ENCODE measurements around the gene PLA2G5. TPM values are rescaled to one million over a fixed set of nuclear protein-coding genes. Genes with fewer than 3 reads are reported as not detected.

Gene PLA2G5
- total and polyA plus RNA-seq, 11 donors, result 25.6 to 102 (median 43.9) TPM

DNA sequence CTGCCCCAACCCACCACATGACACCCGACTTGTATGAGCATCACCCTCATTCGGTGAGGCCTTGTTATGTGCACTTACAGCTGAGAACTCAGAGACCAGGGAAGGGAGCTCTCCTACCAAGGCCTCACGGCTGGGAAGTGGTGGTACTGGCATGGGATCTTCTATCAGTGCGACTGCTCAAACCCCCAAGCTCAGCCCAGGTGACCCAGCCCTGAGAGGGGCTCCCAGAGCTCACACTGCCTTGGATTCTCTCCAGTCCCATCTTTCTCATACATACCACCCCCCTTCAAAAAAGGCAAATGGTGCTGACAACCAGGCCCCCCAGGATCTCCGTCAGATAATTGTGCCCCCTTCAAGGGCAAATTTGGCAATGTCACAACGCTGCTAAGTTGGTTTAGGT lies 68.4 kb downstream of the PLA2G5 start:
- no peaks in the 10 kb centered on the region for H3K27me3 ChIP-seq
- no peak for DNase-seq
- intact Hi-C loops (cut with DNase I), result no loop called here
- H3K27ac ChIP-seq, result no peak overlapping the region
- H3K4me1 ChIP-seq, result no peaks in the 10 kb centered on the region
- no peaks in the 10 kb centered on the region for H3K36me3 ChIP-seq
- WGBS, 4 donors, result 82 to 91% (median 88%) methylated on average over 5 to 6 of the region's 6 CpGs
- H3K4me3 ChIP-seq, result no peak overlapping the region
- no peaks in the 10 kb centered on the region for H3K9me3 ChIP-seq
- TF ChIP-seq POLR2A (IDR thresholded peaks at IDR 0.05), result no peak
- TF ChIP-seq, protein P1, sequence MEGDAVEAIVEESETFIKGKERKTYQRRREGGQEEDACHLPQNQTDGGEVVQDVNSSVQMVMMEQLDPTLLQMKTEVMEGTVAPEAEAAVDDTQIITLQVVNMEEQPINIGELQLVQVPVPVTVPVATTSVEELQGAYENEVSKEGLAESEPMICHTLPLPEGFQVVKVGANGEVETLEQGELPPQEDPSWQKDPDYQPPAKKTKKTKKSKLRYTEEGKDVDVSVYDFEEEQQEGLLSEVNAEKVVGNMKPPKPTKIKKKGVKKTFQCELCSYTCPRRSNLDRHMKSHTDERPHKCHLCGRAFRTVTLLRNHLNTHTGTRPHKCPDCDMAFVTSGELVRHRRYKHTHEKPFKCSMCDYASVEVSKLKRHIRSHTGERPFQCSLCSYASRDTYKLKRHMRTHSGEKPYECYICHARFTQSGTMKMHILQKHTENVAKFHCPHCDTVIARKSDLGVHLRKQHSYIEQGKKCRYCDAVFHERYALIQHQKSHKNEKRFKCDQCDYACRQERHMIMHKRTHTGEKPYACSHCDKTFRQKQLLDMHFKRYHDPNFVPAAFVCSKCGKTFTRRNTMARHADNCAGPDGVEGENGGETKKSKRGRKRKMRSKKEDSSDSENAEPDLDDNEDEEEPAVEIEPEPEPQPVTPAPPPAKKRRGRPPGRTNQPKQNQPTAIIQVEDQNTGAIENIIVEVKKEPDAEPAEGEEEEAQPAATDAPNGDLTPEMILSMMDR (IDR thresholded peaks at IDR 0.05), result no peak
- no peak for ATAC-seq

DNA sequence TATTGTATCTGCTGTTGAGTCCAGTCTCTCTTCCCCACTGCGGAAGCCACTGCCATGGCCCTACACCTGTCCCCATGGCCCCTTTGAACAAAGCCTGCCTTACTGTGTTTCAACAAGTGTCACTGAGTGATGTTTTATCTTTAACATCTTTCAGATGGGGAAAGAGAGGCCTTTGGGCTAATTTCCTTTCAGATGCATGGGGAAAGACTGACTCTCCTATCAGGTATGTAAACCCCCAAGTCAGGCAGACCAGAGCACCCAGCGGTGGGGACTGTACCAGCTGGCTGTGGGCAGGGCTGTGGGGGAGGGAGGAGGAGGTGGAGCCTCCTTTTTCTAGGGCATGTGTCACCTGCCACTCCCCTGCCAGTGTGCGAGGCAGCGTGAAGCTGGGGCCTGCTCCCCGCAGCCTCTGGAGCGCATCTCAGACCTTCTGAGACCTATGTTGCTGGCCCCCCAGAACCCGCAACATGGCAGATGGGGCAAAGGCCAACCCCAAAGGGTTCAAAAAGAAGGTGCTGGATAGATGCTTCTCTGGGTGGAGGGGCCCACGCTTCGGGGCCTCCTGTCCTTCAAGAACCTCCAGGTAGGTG lies 69.1 kb downstream of the PLA2G5 start, which contains the start of gene PLA2G2F:
PLA2G2F (plus strand) TSS at position 363 of the 590 bp plus-strand sequence; CDS start at position 468, 105 bp downstream.
- ATAC-seq (no peak), DNase-seq (no peak)
- intact Hi-C loops (cut with DNase I), result no loop called here
- H3K9me3 ChIP-seq, result no peaks in the 10 kb centered on the region
- TF ChIP-seq, protein P1 (IDR thresholded peaks at IDR 0.05), result no peak
- no peak for TF ChIP-seq POLR2A (IDR thresholded peaks at IDR 0.05)
- H3K27me3 ChIP-seq, result no peaks in the 10 kb centered on the region
- H3K4me3 ChIP-seq, result no peak within 1 kb of the TSS
- no peaks in the 10 kb centered on the region for H3K36me3 ChIP-seq
- H3K4me1 ChIP-seq, result no peaks in the 10 kb centered on the region
- H3K27ac ChIP-seq, result no peak within 1 kb of the TSS
- 85 to 94% (median 92%) methylated on average over 9 of the region's 9 CpGs for WGBS, 4 donors

DNA sequence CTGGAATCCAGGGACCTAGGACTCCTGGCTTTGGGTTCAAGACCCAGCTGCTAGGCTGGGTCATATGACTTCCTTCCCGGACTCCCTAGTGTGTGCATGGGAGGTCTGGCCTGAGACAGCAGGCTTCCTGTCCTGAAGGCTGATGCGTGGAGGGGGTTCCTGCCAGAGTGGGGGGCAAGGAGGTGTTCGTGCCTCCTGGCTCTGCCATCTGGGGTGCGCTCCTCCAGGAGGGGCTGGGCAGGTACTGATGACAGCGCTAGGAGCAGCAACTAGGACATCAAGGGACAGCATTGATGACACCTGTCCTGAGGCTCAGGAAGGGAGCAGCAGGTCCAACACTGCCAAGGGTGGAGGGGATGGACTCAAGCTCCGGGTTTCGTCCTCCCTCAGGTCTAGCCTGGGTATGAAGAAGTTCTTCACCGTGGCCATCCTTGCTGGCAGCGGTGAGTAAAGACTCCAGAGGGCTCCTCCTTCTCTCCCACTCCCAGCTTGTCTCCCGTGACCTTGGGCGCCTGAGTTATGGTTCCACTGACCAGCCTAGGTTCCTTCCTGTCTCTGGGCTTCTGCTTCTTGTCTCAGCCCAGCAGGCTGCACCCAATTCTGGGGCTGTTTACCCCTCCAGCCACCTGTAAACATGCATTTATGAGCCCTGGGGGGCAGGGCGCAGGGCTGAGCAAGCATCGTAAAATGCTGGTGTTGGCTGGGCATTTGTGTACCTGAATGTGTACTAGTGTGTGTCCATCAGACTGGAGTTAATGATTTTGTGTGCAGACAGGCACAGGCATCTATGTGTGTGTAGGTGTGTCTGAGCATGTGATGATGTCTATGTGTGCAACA lies 70.0 kb downstream of the PLA2G5 start:
- intact Hi-C loops (cut with DNase I), result no loop called here
- 80 to 85% (median 80%) methylated on average over 13 of the region's 13 CpGs for WGBS, 4 donors
- TF ChIP-seq, protein P1 (IDR thresholded peaks at IDR 0.05), result no peak
- TF ChIP-seq POLR2A (IDR thresholded peaks at IDR 0.05), result no peak
- H3K9me3 ChIP-seq, result no peaks in the 10 kb centered on the region
- H3K27ac ChIP-seq, result no peak overlapping the region
- H3K27me3 ChIP-seq, result no peaks in the 10 kb centered on the region
- no peaks in the 10 kb centered on the region for H3K36me3 ChIP-seq
- DNase-seq (no peak), ATAC-seq (no peak)
- no peak overlapping the region for H3K4me3 ChIP-seq
- H3K4me1 ChIP-seq, result peaks cover 0 to 4% (median 0%) of the 10 kb centered on the region in 12 donors

DNA sequence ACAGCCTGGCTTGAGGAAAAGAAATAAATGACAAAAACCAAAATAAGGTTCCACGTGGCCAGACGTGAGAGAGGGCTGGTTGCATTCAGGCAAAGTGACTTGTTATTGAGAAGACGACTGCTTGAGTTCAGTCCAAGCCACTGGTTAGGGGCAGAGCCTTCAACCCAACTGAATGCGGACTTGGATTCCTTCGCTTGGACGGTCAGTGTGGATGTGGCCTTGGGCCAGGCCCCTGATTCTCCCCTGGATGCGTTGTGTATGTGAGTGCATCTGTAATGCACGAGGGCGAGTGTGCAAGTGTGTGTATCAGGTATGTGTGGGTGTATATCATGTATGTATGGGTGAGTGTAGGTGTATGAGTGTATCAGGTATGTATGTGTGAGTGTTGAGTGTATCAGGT lies 71.0 kb downstream of the PLA2G5 start:
- Histone ChIP-seq H3K27me3 (no peaks in the 10 kb centered on the region), H3K27ac (no peak overlapping the region), H3K4me3 (no peak overlapping the region), H3K4me1 (peaks cover 0 to 7% (median 0%) of the 10 kb centered on the region in 12 donors), H3K9me3 (no peaks in the 10 kb centered on the region), H3K36me3 (no peaks in the 10 kb centered on the region)
- DNase-seq (no peak), ATAC-seq (no peak)
- TF ChIP-seq, protein P1 (IDR thresholded peaks at IDR 0.05), result no peak
- no peak for TF ChIP-seq POLR2A (IDR thresholded peaks at IDR 0.05)
- 87 to 90% (median 88%) methylated on average over 9 of the region's 9 CpGs for WGBS, 4 donors
- intact Hi-C loops (cut with DNase I), result no loop called here
